ENCODE results near the gene CRHR2.

Gene CRHR2

DNA sequence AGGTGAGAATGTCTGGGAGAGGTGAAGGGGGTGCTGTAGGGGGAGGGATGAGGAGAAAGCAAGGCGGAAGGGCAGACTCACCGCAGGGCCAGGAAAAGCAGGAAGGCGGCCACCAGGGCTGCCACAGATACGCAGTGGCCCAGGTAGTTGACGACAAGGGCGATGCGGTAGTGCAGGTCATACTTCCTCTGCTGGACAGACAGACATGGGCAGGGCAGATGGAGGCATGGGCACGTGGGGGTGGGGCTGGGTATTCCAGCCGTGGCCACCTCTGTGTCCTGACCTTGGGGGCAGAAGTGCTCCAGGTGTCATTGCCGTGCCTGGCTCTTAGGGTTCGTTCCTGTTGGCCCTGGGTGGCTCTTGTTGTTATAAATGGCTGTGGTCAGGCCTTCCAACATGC lies 16.8 kb downstream of the CRHR2 start:
- Histone ChIP-seq H3K36me3 (ENCODE audit: control insufficient read depth, insufficient read depth, low read length) (no peaks in the 10 kb centered on the region), H3K27me3 (replicated peaks; ENCODE audit: control insufficient read depth, insufficient read depth, low read length) (no peaks in the 10 kb centered on the region), H3K4me3 (replicated peaks; ENCODE audit: low read depth, low read length) (no peak overlapping the region)
- DNase-seq (ENCODE audit: extremely low read depth, insufficient read length), result no peak
- TF ChIP-seq CTCF (IDR thresholded peaks at IDR 0.05; ENCODE audit: insufficient read depth, low read length, poor library complexity, severe bottlenecking), result no peak

- no peak for DNase-seq (ENCODE audit: extremely low read depth, insufficient read length)
- Histone ChIP-seq H3K4me3 (replicated peaks; ENCODE audit: low read depth, low read length) (no peak overlapping the region), H3K36me3 (ENCODE audit: control insufficient read depth, insufficient read depth, low read length) (no peaks in the 10 kb centered on the region), H3K27me3 (replicated peaks; ENCODE audit: control insufficient read depth, insufficient read depth, low read length) (no peaks in the 10 kb centered on the region)
- TF ChIP-seq CTCF (IDR thresholded peaks at IDR 0.05; ENCODE audit: insufficient read depth, low read length, poor library complexity, severe bottlenecking), result no peak
Measured at GRCh38 chr7:30665043-30665442, 17.2 kb downstream of the CRHR2 start.

GRCh38 chr7:30664184-30664885 lies 17.9 kb downstream of the CRHR2 start:
- Histone ChIP-seq H3K4me3 (replicated peaks; ENCODE audit: low read depth, low read length) (no peak overlapping the region), H3K27me3 (replicated peaks; ENCODE audit: control insufficient read depth, insufficient read depth, low read length) (no peaks in the 10 kb centered on the region), H3K36me3 (ENCODE audit: control insufficient read depth, insufficient read depth, low read length) (no peaks in the 10 kb centered on the region)
- no peak for TF ChIP-seq CTCF (IDR thresholded peaks at IDR 0.05; ENCODE audit: insufficient read depth, low read length, poor library complexity, severe bottlenecking)
- no peak for DNase-seq (ENCODE audit: extremely low read depth, insufficient read length)

GRCh38 chr7:30663414-30663813 lies 18.8 kb downstream of the CRHR2 start:
- Histone ChIP-seq H3K36me3 (ENCODE audit: control insufficient read depth, insufficient read depth, low read length) (no peaks in the 10 kb centered on the region), H3K27me3 (replicated peaks; ENCODE audit: control insufficient read depth, insufficient read depth, low read length) (no peaks in the 10 kb centered on the region), H3K4me3 (replicated peaks; ENCODE audit: low read depth, low read length) (no peak overlapping the region)
- TF ChIP-seq CTCF (IDR thresholded peaks at IDR 0.05; ENCODE audit: insufficient read depth, low read length, poor library complexity, severe bottlenecking), result no peak
- DNase-seq (ENCODE audit: extremely low read depth, insufficient read length), result no peak

DNA sequence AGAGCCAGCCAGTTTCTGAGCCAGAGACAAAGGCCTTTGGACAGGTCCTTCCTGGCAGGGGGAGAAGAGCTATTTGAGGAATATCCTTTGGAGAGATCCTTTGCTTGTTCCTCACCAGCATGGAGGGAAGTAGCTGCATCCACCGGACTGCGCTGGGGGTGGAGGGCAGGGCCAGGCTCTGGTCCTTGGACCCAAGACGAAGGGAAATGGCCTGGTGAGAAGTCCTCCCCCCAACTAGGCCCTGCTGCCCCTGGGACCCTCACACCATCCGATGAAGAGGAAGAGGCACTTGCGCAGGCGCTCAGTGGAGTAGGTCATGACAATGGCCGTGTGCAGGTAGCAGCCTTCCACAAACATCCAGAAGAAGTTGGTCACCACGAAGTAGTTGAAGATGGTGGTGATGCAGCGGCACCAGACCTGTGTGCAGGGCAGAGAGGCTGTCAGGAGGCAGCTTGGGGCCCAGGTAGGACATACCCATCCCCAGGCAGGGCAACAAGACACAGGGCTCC lies 19.8 kb downstream of the CRHR2 start:
- Histone ChIP-seq H3K27me3 (replicated peaks; ENCODE audit: control insufficient read depth, insufficient read depth, low read length) (no peaks in the 10 kb centered on the region), H3K36me3 (ENCODE audit: control insufficient read depth, insufficient read depth, low read length) (no peaks in the 10 kb centered on the region), H3K4me3 (replicated peaks; ENCODE audit: low read depth, low read length) (no peak overlapping the region)
- no peak for DNase-seq (ENCODE audit: extremely low read depth, insufficient read length)
- no peak for TF ChIP-seq CTCF (IDR thresholded peaks at IDR 0.05; ENCODE audit: insufficient read depth, low read length, poor library complexity, severe bottlenecking)
